Stimulated activated CD8-positive, alpha-beta memory T cell treated with anti-CD3 and anti-CD28 coated beads, Interleukin-15, amount 100 ng/mL, for 4 hours (primary cell): ENCODE measurements around the gene GALNTL6.

Experiments used
- DNase-seq, 2 donors: peaks; one replicate each; pipeline ENCODE4 v3.0.0-alpha.2; 2020; ENCODE audit warnings: low read depth in 2 of 2

The GALNTL6 gene

GRCh38 chr4:171880136-171880535, 66.9 kb downstream of the GALNTL6 start:
- no peak for DNase-seq

GRCh38 chr4:171889681-171890080, 76.5 kb downstream of the GALNTL6 start:
- DNase-seq = no peak

DNA sequence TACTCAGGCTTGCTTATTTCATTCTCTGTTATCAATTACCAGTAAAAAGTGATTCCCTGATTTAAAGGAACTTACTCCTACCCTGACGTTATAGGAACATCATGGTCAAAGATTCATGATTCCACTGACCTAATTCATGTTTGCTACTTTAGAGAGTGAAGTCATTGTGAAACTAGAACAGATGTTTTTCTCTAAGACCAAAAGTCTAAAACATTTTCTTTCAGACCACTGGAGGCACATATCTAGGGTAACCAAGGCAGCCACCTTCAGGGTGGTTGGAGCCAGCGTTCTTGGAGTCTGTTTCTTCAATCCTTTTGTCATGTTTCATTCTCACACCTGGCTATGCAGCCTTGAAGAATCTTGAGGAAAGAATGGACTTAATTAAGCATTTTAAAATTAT, 77.8 kb downstream of the GALNTL6 start:
- DNase-seq = no peak

DNA sequence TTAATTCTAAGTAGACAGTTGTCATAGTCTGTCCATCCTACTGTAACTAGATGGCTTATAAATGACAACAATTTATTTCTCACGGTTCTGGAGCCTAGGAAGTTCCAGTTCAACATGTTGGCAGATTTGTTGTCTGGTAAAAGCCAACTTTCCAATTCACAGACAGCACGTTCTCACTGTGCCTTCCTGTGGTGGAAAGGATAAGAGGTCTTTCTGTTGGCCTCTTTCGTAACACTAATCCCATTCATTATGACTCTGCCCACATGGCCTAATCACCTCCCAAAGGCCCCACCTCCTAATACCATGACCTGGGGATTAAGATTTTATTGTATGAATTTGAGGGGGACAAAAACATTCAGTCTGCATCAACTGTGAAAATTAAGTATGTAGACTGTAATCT, 83.2 kb downstream of the GALNTL6 start:
- DNase-seq = no peak

DNA sequence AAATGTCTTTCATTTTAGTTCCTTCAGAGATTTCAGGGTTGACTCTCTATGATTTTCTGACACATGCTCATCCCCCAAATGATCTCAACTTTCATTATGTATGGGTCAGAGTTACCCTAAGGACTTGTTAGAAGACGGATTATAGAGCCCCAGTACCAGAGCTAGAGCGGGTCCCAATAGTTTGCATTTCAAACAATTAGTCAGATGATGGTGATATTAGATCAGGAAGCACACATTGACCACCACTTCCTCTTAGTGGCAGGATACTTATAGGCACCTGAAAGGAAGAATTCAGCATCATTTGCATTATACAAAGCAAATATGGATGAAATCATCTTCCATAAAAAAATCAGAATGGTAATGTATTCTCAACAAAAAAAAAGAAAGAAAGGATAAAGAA, 106.1 kb downstream of the GALNTL6 start:
- DNase-seq = no peak

DNA sequence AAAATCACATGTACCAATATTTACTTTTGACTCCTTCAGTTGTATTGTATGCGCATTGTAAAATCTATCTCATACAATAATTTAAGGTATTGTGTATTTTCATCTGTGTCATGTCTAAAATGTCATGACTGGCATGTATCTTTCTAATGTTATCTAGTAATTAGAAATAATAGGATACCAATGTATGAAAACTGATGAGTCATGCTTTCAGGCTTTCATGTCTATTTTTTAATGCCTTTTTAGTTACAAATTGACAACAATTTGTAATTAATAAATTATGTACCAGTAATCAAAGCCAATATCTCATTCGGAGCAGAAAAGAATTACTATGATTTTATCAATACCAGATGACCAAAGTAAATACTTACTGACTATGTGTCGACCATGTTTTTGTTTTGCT, 107.7 kb downstream of the GALNTL6 start:
- no peak for DNase-seq

- no peak for DNase-seq
Measured at GRCh38 chr4:171924746-171925376, 111.7 kb downstream of the GALNTL6 start.

GRCh38 chr4:171928336-171928735, 115.1 kb downstream of the GALNTL6 start:
- DNase-seq = no peak

- DNase-seq = no peak
Measured at GRCh38 chr4:171929477-171929876, 116.3 kb downstream of the GALNTL6 start.

GRCh38 chr4:171929907-171930306, 116.7 kb downstream of the GALNTL6 start:
- DNase-seq = no peak

DNA sequence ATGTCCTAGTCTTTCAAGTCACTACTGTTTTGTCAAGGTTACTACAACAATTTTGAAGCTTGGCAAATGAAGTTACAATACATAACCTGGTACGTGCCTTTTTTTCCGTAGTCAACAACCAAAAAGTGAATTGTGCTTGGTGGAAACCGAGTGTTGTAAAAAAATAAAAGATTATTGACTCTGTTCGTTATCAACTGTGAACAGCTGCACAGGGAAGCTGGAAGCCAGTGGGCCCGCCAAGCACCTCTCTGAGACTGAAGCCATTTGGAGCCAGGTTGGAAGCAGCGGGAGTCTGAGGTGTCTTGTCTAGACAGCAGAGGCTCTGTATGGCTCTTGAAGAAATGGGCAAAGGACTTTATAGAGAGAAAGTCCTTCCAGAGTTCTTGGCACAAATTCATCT, 119.0 kb downstream of the GALNTL6 start:
- DNase-seq = no peak

DNA sequence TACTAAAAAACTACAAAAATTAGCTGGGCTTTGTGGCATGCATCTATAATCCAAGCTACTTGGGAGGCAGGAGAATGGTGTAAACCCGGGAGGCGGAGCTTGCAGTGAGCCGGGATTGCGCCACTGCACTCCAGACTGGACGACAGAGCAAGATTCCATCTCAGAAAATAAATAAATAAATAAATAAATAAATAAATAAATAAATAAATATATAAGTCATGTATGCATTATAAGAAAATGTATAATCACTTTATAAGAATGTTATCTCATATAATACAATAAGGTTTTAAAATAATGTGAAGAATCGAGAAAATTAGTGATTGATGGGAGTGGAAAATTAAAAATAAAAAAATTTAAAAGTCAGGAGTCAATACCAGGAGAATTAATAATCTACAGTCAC, 127.5 kb downstream of the GALNTL6 start:
- no peak for DNase-seq

GRCh38 chr4:171947400-171947799, 134.2 kb downstream of the GALNTL6 start:
- no peak for DNase-seq

- no peak for DNase-seq
Measured at GRCh38 chr4:171948038-171948437, 134.8 kb downstream of the GALNTL6 start.

DNA sequence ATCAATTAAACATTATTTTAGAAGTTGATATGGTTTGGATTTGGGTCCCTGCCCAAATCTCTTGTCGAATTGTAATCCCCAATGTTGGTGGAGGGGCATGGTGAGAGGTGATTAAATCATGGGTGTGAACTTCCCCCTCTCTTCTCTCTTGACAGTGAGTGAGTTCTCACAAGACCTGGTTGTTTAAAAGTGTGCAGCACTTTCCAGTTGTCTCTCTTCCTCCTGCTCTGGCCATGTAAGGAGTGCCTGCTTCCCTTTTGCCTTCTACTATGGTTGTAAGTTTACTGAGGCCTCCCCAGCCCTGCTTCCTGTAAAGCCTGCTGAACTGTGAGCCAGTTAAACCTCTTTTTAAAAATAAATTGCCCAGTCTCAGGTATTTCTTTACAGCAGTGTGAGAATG, 141.4 kb downstream of the GALNTL6 start:
- DNase-seq = no peak

GRCh38 chr4:171956678-171957077, 143.5 kb downstream of the GALNTL6 start:
- DNase-seq = no peak

DNA sequence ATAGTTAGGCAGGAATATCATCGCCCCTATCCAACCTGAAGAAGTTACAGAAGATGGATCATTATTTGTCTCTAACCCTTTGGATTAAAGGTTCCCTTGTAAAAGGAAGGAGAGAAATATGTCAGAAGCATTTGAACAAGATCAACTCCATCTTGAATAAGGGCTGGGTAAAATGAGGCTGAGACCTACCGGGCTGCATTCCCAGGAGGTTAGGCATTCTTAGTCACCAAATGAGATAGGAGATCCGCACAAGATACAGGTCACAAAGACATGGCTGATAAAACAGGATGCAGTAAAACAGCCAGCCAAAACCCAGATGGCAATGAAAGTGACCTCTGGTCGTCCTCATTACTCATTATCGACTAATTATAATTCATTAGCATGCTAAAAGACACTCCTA, 148.9 kb downstream of the GALNTL6 start:
- DNase-seq = no peak

GRCh38 chr4:171966356-171966755, 153.2 kb downstream of the GALNTL6 start:
- DNase-seq = no peak

DNA sequence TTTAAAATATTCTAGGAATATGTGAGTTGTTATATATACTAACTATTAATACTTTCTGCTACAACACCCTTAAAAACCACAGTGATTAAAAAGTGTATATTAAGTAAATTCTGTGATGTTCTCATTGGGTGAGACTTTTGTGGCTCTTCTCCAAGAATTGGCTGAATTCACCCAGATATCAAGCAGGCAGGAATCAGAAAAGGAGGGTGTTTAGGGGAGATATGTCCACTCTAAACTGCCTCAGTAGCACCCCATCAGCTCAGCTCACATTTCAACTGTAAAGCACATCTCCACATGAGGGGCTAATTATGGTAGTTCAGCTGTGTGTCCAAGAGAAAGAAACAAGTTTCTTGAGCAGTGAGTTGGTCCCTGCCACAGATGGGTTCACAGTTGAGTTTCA, 165.0 kb downstream of the GALNTL6 start:
- no peak for DNase-seq

DNA sequence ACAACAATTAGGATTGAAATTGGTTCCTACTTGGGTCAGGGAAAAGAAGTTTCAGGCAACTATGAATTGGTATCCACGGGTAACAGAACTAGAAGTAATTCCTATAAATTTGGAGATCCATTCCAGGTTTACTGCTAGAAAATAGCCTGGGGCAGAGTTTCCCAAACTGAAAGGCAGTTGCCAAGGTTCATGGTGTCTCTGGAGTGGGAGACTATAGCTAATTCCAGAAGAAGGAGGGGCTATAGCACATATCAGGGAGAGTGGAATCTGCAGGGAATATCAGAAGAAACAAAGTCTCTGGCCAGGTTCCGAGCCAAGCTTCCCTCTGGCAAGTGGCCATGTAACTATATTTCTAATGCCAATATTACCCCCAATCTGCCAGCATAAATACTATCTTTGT, 166.3 kb downstream of the GALNTL6 start:
- no peak for DNase-seq

DNA sequence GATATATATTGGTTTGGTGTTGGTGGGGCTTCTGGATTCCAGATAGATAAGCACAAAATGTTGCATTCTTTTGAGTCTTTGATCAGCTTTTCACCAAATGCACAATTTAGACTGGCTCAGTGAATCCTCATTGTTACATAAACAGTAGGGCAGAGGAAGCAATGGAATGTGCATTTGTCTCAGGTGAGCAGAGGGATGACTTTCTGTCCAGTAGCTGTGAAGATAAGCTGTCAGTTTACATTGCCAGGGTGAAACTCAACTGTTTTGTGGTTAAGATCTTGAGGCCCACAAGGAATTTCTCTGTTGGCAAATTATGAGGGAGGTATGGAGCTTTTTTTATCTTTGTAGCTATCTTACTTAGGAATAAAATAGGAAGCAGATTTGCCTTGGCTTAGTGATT, 168.0 kb downstream of the GALNTL6 start:
- no peak for DNase-seq

GRCh38 chr4:171983935-171984805, 171.0 kb downstream of the GALNTL6 start:
- DNase-seq = no peak

- DNase-seq = no peak
Measured at GRCh38 chr4:171985129-171985528, 171.9 kb downstream of the GALNTL6 start.
